DMS153 (cell line): ENCODE data around the gene LDHD.
"Not testable (repeated sequence)": the region's sequence is repeated elsewhere in the genome, so short reads cannot be mapped to it uniquely, and the experiment has no call there.

Experiments
- DNase-seq: peaks from one replicate; lab custom pipeline; 2025; lab: John Stamatoyannopoulos, UW

The LDHD gene

DNA sequence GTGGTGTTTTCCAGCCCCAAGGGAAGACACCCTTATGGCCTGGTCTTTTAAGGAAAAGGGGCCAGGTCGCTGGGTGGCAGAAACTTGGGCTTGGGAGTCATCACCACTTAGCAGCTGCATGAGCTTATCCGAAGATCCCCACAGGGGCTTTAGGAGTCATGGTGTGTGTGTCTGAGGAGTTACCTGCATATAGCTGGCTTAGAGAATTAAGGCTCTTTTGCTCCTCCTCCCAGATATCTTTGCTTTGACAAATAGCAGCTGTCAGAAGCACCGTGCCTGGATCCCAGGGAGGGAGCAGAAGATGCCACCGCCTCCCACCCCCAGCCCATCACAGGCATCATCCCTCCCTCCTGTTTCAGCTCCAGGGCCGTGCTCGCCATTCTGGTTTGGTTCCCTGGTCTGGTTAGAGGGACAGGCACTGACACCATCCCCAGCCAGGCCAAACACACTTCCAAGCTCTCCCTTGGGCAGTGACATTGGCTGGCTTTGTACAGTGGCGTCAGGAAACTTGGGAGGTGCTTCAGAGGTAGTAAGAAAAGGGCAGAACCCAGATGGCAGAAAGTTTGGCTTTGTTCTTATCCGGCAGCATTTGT lies 17.4 kb downstream of the LDHD start:
- DNase-seq = no peak

- no peak for DNase-seq
Observed at GRCh38 chr16:75097941-75098901, 18.4 kb downstream of the LDHD start.

DNA sequence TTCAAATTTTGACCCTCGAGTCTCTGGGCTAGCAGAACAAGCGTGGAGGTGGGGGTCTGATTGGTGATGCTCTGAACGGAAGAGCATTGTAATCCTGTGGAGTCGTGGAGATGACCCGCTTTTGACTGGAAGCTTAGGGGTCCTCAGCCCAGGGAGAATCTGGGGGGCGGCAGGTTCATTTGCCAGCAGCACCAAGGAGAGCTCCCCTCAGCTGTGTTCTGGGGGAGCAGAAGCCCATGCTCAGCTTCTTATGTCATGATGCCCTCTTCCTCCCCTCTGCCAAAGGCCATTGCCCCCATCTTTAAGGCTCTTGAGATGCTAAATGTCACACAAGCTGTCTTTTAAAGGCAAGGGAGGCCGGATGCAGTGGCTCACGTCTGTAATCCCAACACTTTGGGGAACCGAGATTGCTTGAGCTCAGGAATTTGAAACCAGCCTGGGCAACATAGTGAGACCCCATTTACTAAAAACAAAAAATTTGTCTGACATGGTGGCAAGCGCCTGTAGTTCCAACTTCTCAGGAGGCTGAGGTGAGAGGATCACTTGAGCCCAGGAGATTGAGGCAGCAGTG lies 19.3 kb downstream of the LDHD start:
- no peak for DNase-seq

GRCh38 chr16:75096656-75097055 lies 19.9 kb downstream of the LDHD start:
- peak; percentile 28 for DNase-seq

DNA sequence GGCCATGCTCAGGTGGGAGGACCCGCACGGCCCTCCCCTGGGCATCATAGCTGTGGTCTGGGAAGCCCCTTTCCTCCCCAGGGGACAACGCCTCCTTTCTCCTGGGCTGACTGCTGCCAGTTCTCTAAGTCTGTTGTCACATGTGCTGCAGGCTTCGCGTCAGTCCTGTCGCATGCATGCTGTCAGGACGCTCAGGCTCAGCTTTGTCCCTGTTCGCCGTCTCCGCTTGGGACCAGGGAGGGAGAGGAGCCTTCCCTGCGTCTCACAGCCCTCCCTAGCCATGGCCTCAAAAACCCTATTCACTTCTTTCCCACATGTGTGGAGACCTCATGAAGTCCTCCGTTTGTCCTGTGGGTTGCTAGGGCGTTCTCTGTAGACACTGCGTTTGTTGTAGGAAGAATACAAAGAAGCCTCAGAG lies 21.4 kb downstream of the LDHD start:
- no peak for DNase-seq

DNA sequence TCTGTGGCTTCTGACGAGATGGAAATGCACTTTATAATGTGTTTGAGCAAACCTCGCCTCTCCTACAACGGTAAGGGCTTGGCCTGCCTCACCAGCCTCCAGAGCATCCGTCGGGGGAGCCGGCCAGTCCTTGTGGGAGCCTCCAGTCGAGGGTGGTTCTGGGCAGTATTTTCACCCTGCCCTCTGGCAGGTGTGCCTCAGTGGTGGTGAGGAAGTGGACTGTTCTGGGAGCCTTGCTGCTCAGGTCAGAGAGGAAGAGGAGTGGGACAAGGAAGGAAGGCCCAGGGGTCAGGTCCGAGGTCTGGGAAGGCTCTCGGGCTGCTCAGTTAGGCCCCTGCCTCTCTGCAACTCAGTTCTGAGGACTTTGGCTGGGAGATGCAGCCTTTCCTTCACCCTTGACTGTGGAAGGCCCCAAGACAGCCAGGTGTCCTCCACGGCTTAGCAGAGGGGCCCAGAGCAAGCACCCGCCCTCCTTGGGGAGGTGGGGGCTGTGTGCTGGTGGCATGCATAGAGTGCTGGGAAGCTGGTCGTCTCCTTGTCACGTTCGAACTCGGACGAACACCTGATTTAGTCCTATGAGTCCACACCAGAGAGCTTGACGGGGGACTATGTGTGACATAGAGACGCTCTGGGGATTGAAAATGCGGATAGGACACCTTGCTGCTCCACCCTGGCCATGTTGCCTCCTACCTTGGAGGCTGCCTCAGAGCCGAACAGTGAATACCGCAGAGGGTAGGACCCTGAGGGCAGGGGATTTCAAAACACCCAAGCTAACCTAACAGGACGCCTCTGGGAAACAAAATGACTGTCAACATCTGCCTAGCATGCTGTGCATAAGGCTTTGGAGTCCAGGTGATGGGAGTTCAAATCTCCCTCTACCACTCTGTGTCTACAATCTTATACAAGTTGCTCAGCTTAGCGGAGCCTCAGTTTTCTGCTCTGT lies 22.7 kb downstream of the LDHD start:
- DNase-seq = no peak

- no peak for DNase-seq
Observed at GRCh38 chr16:75092777-75093176, 23.8 kb downstream of the LDHD start.

DNA sequence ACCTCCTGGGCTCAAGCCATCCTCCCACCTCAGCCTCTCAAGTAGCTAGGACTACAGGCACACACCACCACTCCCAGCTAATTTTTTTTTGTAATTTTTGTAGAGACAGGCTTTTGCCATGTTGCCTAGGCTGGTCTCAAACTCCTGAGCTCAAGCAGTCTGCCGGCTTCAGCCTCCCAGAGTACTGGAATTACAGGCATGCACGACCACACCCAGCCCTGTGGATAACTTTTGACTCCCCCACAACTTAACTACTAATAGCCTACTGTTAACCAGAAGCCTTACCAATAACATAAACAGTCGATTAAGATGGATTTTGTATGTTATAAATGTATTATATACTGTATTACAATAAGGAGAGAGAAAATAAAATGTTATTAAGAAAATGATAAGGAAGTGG lies 25.0 kb downstream of the LDHD start:
- not testable (repeated sequence) for DNase-seq

- DNase-seq = not testable (repeated sequence)
Observed at GRCh38 chr16:75090899-75091298, 25.7 kb downstream of the LDHD start.

DNA sequence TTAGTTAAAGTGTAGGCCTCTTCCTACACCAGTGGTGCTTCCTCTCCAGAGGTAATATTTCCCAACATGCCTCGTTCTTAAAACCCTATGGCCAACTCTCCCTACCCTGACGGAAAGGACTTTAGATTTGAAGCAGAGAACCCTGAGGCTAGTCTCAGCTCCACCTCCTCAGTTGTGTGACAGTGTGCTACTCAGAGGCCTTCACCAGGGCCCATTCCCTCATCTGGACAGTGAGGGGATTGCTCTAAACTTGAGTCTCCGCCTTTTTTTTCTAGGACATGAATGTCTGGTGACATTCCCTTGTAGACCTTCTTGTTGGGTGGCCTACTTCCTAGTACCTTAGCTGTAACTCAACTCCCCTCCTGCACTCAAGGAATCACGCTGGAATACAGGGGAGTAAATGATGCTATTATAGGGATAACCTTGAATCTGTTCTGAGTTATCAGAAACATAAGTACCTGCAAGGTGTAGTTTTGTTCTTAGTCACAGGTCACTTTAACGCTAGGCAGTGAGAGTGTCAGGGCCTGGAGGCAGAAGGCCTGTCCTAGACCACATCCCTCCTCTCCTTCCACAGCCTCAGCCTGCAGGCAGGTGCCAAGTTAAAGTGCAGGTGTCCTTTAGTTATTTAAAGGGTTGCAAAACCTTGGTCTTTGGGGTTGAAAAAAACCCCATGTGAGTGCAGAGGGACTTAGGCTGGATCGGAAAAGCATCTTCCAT lies 26.9 kb downstream of the LDHD start:
- no peak for DNase-seq

- DNase-seq = no peak
Observed at GRCh38 chr16:75088934-75089333, 27.6 kb downstream of the LDHD start.

GRCh38 chr16:75088216-75088615 lies 28.4 kb downstream of the LDHD start:
- DNase-seq = no peak

GRCh38 chr16:75087375-75087979 lies 29.1 kb downstream of the LDHD start:
- DNase-seq = peak; percentile 99

DNA sequence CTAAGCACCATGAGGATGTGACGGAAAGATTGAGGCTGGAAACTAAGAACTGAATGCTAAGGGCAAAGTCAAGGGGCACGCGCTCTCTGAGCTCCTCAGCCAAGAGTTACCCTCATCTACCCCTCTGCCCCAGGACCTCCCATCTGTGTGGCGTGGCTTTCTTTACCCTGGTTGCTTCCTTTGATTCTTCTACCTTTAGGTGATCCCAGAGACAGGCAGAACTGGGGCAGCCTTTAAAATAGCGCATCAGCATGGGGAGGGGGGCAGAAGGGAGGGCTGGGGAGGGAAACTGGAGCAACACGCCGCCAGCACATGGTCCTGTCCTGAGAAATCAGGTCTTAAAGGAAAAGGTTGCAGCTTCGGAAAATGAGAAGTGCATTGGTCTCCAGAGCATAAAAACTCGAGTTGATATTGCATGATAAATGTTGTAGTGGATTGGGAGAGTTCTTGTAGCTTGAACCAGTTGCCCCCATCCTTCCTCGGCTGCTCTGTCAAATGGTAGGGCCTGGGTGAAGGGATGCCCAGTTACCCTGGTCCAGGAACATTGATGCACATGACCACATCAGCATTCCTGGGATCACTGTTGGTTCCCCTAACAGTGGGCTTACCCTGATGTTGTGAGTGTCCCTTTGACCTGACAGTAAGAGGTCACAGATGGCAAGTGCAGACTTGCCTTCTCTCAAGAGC lies 29.7 kb downstream of the LDHD start:
- peak; percentile 69 for DNase-seq

DNA sequence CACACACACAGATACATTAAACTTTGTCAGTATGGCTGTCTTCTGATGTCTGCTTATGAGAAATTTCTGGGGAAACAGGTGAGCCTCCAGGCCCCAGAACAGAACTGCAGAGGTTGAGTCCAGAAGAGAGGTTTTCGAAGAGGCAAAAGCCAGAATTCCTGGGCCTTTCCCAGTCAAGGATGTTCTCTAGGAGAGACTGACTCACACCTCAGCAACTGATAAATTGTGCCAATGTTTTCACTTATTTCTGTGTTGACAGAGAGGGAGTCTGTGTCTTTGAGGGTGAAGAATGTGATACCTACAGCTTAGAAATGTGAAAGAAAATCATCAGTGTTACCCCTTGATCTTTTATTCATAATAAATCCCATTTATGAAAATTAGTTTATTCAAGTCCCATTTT lies 30.3 kb downstream of the LDHD start:
- no peak for DNase-seq

GRCh38 chr16:75085556-75085955 lies 31.0 kb downstream of the LDHD start:
- no peak for DNase-seq

DNA sequence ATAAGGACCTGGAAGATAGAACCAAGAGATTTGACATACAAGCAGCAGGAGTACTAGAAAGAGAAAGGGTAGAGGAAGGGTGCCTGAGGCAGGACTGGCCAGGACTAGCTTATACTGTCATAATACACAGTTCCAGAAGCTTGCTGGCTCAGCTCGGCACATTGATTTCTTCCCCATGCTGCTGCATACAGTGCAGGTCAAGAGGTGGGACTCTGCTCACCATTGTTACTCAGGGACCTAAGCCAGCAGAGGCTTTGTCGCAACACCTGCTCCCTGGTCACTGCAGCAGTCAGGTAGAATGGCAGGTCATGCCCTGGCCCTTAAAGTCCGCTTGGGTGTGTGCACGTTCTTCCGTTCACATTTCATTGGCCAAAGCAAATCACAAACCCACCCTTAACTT lies 32.8 kb downstream of the LDHD start:
- DNase-seq = no peak

GRCh38 chr16:75081179-75081859 lies 35.3 kb downstream of the LDHD start:
- DNase-seq = no peak

DNA sequence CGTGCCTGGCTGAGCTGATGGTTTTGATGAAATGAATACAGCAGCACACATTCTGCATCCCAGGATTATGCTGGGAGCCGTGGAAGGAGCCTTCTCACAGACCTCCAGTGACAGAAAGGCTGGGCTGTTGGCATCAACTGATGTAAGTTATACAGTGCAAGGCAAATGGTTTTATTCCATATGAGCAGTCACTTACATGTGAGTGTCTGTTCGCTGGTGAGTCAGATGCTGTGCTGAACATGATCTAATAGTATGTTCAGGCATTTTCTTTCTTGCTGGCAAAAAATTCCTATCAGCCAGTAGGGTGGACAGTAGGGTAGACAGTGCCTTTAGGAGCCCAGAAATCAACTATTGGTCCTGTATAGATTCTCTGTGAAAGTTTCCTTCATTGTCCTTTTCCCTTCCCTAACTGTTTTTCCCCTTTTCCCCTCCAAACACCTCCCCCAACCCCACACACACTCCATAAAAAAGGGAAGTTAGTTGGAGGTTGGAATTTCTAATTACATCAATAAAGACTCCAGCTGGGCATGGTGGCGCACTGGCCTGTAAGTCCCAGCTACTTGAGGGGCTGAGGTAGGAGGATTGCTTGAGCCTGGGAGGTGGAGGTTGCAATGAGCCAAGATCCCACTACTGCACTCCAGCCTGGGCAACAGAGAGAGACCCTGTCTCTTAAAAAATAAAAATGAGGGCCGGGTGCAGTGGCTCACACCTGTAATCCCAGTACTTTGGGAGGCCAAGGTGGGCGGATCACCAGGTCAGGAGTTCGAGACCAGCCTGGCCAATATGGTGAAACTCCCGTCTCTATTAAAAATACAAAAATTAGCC lies 36.2 kb downstream of the LDHD start:
- DNase-seq = no peak
